OCI-LY7 (cell line): ENCODE measurements around the gene CHRNA7.

ENCODE experiments used
- CTCF ChIP-seq: fragments of 200-600 bp; sonication (generic); conservative IDR thresholded peaks from 2 replicates; pipeline ENCODE4 v1.5.1; 2014; ENCODE audit warnings: mild to moderate bottlenecking, antibody characterized with exemption, low read length, moderate library complexity, mixed read lengths
- EZH2phosphoT487 ChIP-seq: fragments of 200-600 bp; sonication (generic); IDR thresholded peaks from 2 replicates; pipeline ENCODE4 v1.6.1; 2018; ENCODE audit warnings: low read depth, borderline replicate concordance, mild to moderate bottlenecking, mixed run types, antibody characterized with exemption, low read length, moderate library complexity, mixed read lengths

- TF ChIP-seq CTCF (no peak), EZH2phosphoT487 (no peak)
Observed at GRCh38 chr15:32041294-32041693, 11.0 kb downstream of the CHRNA7 start.
